Neural cell (in vitro differentiated cells): ENCODE data around the gene SRGAP3.

Experiments
- POLR2AphosphoS5 ChIP-seq: IDR thresholded peaks from 2 replicates; pipeline ENCODE4 v1.6.1; 2012
- TF ChIP-seq, protein P1 (sequence below): fragments of 450-650 bp; IDR thresholded peaks from 2 replicates; pipeline ENCODE4 v1.5.1; 2014; ENCODE audit warnings: antibody characterized with exemption, mild to moderate bottlenecking, moderate library complexity; ENCODE audit not compliant: poor library complexity, severe bottlenecking
- TF ChIP-seq, protein P2 (sequence below): IDR thresholded peaks from 2 replicates; pipeline ENCODE4 v1.6.1; 2012; ENCODE audit warnings: borderline replicate concordance

DNA sequence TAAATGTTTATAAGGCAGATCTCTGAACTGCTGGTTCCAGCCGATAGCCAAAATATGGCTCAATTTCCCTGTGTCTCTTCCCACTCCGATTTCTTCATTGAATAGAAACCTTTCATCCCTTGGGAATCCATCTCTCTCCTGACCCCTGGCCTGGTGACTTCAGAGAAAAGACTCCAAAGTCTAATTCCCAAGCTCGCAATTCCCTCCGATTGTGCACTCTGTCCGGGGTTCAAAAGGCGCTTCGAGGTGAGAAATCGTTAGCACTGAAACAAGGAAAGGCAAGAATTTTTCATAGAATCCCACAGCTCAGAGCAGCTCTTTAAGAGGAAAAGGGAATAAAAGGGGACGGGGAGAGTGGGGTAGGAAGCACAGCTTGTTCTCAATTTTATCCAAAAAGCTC is 267.7 kb downstream of the SRGAP3 start:
- TF ChIP-seq, protein P1, sequence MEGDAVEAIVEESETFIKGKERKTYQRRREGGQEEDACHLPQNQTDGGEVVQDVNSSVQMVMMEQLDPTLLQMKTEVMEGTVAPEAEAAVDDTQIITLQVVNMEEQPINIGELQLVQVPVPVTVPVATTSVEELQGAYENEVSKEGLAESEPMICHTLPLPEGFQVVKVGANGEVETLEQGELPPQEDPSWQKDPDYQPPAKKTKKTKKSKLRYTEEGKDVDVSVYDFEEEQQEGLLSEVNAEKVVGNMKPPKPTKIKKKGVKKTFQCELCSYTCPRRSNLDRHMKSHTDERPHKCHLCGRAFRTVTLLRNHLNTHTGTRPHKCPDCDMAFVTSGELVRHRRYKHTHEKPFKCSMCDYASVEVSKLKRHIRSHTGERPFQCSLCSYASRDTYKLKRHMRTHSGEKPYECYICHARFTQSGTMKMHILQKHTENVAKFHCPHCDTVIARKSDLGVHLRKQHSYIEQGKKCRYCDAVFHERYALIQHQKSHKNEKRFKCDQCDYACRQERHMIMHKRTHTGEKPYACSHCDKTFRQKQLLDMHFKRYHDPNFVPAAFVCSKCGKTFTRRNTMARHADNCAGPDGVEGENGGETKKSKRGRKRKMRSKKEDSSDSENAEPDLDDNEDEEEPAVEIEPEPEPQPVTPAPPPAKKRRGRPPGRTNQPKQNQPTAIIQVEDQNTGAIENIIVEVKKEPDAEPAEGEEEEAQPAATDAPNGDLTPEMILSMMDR, result no peak
- TF ChIP-seq, protein P2, sequence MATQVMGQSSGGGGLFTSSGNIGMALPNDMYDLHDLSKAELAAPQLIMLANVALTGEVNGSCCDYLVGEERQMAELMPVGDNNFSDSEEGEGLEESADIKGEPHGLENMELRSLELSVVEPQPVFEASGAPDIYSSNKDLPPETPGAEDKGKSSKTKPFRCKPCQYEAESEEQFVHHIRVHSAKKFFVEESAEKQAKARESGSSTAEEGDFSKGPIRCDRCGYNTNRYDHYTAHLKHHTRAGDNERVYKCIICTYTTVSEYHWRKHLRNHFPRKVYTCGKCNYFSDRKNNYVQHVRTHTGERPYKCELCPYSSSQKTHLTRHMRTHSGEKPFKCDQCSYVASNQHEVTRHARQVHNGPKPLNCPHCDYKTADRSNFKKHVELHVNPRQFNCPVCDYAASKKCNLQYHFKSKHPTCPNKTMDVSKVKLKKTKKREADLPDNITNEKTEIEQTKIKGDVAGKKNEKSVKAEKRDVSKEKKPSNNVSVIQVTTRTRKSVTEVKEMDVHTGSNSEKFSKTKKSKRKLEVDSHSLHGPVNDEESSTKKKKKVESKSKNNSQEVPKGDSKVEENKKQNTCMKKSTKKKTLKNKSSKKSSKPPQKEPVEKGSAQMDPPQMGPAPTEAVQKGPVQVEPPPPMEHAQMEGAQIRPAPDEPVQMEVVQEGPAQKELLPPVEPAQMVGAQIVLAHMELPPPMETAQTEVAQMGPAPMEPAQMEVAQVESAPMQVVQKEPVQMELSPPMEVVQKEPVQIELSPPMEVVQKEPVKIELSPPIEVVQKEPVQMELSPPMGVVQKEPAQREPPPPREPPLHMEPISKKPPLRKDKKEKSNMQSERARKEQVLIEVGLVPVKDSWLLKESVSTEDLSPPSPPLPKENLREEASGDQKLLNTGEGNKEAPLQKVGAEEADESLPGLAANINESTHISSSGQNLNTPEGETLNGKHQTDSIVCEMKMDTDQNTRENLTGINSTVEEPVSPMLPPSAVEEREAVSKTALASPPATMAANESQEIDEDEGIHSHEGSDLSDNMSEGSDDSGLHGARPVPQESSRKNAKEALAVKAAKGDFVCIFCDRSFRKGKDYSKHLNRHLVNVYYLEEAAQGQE, result no peak
- TF ChIP-seq POLR2AphosphoS5, result no peak
